K562 (cell line): ENCODE data around the gene SCLY. TPM values are rescaled to one million over a fixed set of nuclear protein-coding genes. Genes with fewer than 3 reads are reported as not detected.
A peak's percentile ranks its signal among the peaks of the same experiment; 100 is the strongest.

Experiments used
- ATAC-seq: fragments of 200-7000 bp; cut with Tn5 transposase; 3 replicates; pipeline ENCODE4 v1.9.1; 2020; ENCODE audit warnings: moderate library complexity
- BruUV-seq: library from RNA; stranded (reverse); fragments of 400-500 nt; replicated peaks from 2 replicates; lab custom pipeline; 2021; lab: Mats Ljungman, UMichigan
- CTCF ChIA-PET: fragments of 300-600 bp; formaldehyde crosslinking; extraction: SDS; loops from one replicate; lab custom pipeline; 2021; ENCODE audit warnings: low intra/inter-chr PET ratio; lab: Yijun Ruan, JAX
- POLR2A ChIA-PET: fragments of 300-600, 350-650 bp; sonication (Branson Sonifier 250); formaldehyde crosslinking; extraction: SDS; loops from one replicate; lab custom pipeline; 2021; ENCODE audit warnings: antibody characterized with exemption, inconsistent platforms; lab: Yijun Ruan, JAX
- DNase-seq, 4 experiments: peaks; one replicate each; pipeline versions ENCODE4 v3.0.0 to v3.0.0-alpha.2; 2011 to 2018; ENCODE audit warnings: low spot score in 3 of 4, mixed read lengths in 3 of 4; ENCODE audit errors: extremely low read depth in 1 of 4
- FAIRE-seq: peaks from 2 replicates; lab custom pipeline; 2011; peaks lifted over from hg19 to GRCh38; lab: Jason Lieb, UNC
- H2AFZ ChIP-seq: 2 replicates; pipeline ENCODE4 v1.6.0; 2011; ENCODE audit warnings: low read depth, low read length, control low read depth, inconsistent platforms
- H3K27ac ChIP-seq: fragments of 200-600 bp; 3 replicates; pipeline ENCODE4 v1.8.0; 2011; ENCODE audit warnings: low read depth, mild to moderate bottlenecking, control low read depth, inconsistent platforms, low read length, moderate library complexity, mixed read lengths; ENCODE audit errors: extremely low read depth
- H3K27me3 ChIP-seq, 2 experiments: fragments of 300-600 bp in 1 of 2; 2 replicates in 1 of 2; 3 replicates in 1 of 2; pipeline versions ENCODE4 v1.6.0 to v1.8.0; 2011; ENCODE audit warnings: inconsistent platforms in 2 of 2, low read length in 2 of 2, mild to moderate bottlenecking in 1 of 2, mixed read lengths in 1 of 2, moderate library complexity in 1 of 2; ENCODE audit not compliant: control insufficient read depth in 2 of 2, insufficient read depth in 2 of 2
- H3K36me3 ChIP-seq: fragments of 300-600 bp; 3 replicates; pipeline ENCODE4 v1.8.0; 2011; ENCODE audit warnings: mild to moderate bottlenecking, low read length, inconsistent platforms; ENCODE audit not compliant: control insufficient read depth, insufficient read depth
- H3K4me1 ChIP-seq, 2 experiments: fragments of 200-600 bp in 1 of 2; replicated peaks in 1 of 2; 2 replicates in 1 of 2; 3 replicates in 1 of 2; pipeline versions ENCODE4 v1.5.1 to v1.8.0; 2011; ENCODE audit warnings: inconsistent platforms in 2 of 2, low read length in 2 of 2, mild to moderate bottlenecking in 1 of 2, mixed read lengths in 1 of 2, moderate library complexity in 1 of 2; ENCODE audit not compliant: control insufficient read depth in 2 of 2, insufficient read depth in 2 of 2
- H3K4me2 ChIP-seq: 2 replicates; pipeline ENCODE4 v1.6.1; 2011; ENCODE audit warnings: low read length, control low read depth, inconsistent platforms, mixed read lengths; ENCODE audit not compliant: insufficient read depth
- H3K4me3 ChIP-seq: fragments of 200-600 bp; sonication (generic), shearing (Covaris generic); 2 replicates; pipeline ENCODE4 v1.5.1; 2016; ENCODE audit warnings: control low read depth, inconsistent platforms
- H3K79me2 ChIP-seq: fragments of 200-600 bp; 3 replicates; pipeline ENCODE4 v1.8.0; 2011; ENCODE audit warnings: low read length, inconsistent platforms; ENCODE audit not compliant: control insufficient read depth, insufficient read depth
- H3K9ac ChIP-seq, 2 experiments: 2 replicates each; pipeline versions ENCODE4 v1.6.0 to v1.6.1; 2011; ENCODE audit warnings: low read depth in 2 of 2, low read length in 2 of 2, control low read depth in 1 of 2, inconsistent platforms in 1 of 2, mild to moderate bottlenecking in 1 of 2, mixed read lengths in 1 of 2; ENCODE audit not compliant: insufficient read depth in 1 of 2
- H3K9me1 ChIP-seq: one replicate; pipeline ENCODE4 v1.6.0; 2011; ENCODE audit warnings: inconsistent platforms, mild to moderate bottlenecking, low read length, moderate library complexity; ENCODE audit not compliant: control insufficient read depth, insufficient read depth
- H3K9me3 ChIP-seq: replicated peaks from 2 replicates; pipeline ENCODE4 v1.5.1; 2011; ENCODE audit warnings: low read depth, low read length, inconsistent platforms; ENCODE audit not compliant: control insufficient read depth, insufficient read depth
- H4K20me1 ChIP-seq: replicated peaks from 2 replicates; pipeline ENCODE4 v1.6.1; 2011; ENCODE audit warnings: low read length, inconsistent platforms, mixed read lengths; ENCODE audit not compliant: control insufficient read depth, insufficient read depth
- CBX8 ChIP-seq: fragments of 200-600 bp; sonication (generic); IDR thresholded peaks from 2 replicates; pipeline ENCODE4 v1.6.1; 2012; ENCODE audit warnings: borderline replicate concordance, mixed run types, low read depth, mild to moderate bottlenecking, moderate library complexity, mixed read lengths, low read length, control low read depth, inconsistent platforms; ENCODE audit not compliant: poor library complexity, severe bottlenecking; ENCODE audit errors: extremely low read depth
- DLX4 ChIP-seq: fragments of 250-450 bp; sonication (Bioruptor Pico); IDR thresholded peaks from 2 replicates; pipeline ENCODE4 v1.6.1; 2021; ENCODE audit warnings: mild to moderate bottlenecking
- NCOA6 ChIP-seq: fragments of 450-650 bp; IDR thresholded peaks from 2 replicates; pipeline ENCODE4 v1.6.1; 2017; ENCODE audit warnings: mild to moderate bottlenecking
- POLR2AphosphoS5 ChIP-seq: IDR thresholded peaks from 2 replicates; pipeline ENCODE4 v1.6.1; 2011; ENCODE audit warnings: mild to moderate bottlenecking, low read depth, low read length, moderate library complexity; ENCODE audit not compliant: control insufficient read depth, insufficient read depth
- ZFP36 ChIP-seq: fragments of 150-350 bp; IDR thresholded peaks from 2 replicates; pipeline ENCODE4 v1.6.1; 2018; ENCODE audit warnings: low read length, low read depth; ENCODE audit not compliant: partially characterized antibody
- ZNF23 ChIP-seq: fragments of 250-450 bp; sonication (Bioruptor Pico); IDR thresholded peaks from 2 replicates; pipeline ENCODE4 v1.4.0; 2020; ENCODE audit warnings: mild to moderate bottlenecking
- WGBS: fragments of 100-300 bp; shearing (Covaris generic); methylation state at CpG from one replicate; pipeline ENCODE4 v1.1.6; 2016; ENCODE audit warnings: low coverage, mixed read lengths; ENCODE audit not compliant: insufficient coverage; ENCODE audit errors: missing lambda C conversion rate; 5-methylcytosine and 5-hydroxymethylcytosine counted together
- in situ Hi-C: fragments of 300-500 bp; cut with MboI; formaldehyde crosslinking; loops from 4 replicates; pipeline ENCODE4 v1.15.0; 2018; ENCODE audit warnings: inconsistent platforms, mixed read lengths
- intact Hi-C: fragments of 100-400 bp; cut with micrococcal nuclease; formaldehyde crosslinking; loops from 2 replicates; pipeline ENCODE4 v1.14.2; 2022
- polyA plus RNA-seq, 8 experiments: library from polyadenylated mRNA; depleted of rRNA in 4 of 8; stranded (reverse) in 5 of 8; unstranded in 3 of 8; fragments of >200 nt; fragmentation: Nextera tagmentation in 2 of 8; fragmentation: Illumina TruSeq in 1 of 8; extraction: Ambion mirVana in 2 of 8; extraction: Trizol in 1 of 8; gene quantifications; 2 replicates each; pipeline versions ENCODE4 v1.2.1 to v1.2.3, GENCODE V29; 2011 to 2014; ENCODE audit warnings: inconsistent platforms in 1 of 8, missing spikeins in 1 of 8
- total RNA-seq, 7 experiments: library from RNA; depleted of rRNA in 6 of 7; stranded (reverse); fragments of >200 nt in 6 of 7; fragmentation: Illumina TruSeq in 2 of 7; extraction: Trizol in 2 of 7; gene quantifications; 2 replicates each; pipeline versions ENCODE4 v1.2.1 to v1.2.3, GENCODE V29; 2011 to 2021; ENCODE audit warnings: low replicate concordance in 1 of 7

SCLY gene
- total and polyA plus RNA-seq, 9 of the 15 experiments (the other 6 are each of a cell fraction or from before 2014, with no cell fraction given), result 2.6 to 32.2 (median 21.1) TPM

- ATAC-seq (no peak), FAIRE-seq (no peak)
- ChIA-PET POLR2A (no interaction called here), CTCF (no interaction called here)
- Histone ChIP-seq H3K27me3 (peaks cover 0 to 5% of the 10 kb centered on the region in 2 experiments; a peak in 2 of 5 replicates), H3K9ac (no peak overlapping the region), H3K4me1 (peaks cover 3 to 52% of the 10 kb centered on the region in 2 experiments; a peak in 4 of 5 replicates), H3K79me2 (no peaks in the 10 kb centered on the region), H3K9me3 (no peaks in the 10 kb centered on the region), H3K4me3 (no peak overlapping the region), H4K20me1 (peaks cover 2% of the 10 kb centered on the region; the same call in 1 of the 2 replicates), H3K4me2 (no peak overlapping the region), H3K9me1 (no peaks in the 10 kb centered on the region)
- BruUV-seq, result no TSS peak
- intact Hi-C loops (no loop called here), in situ Hi-C loops (no loop called here)
- TF ChIP-seq CBX8 (no peak), POLR2AphosphoS5 (no peak), DLX4 (CRISPR knock-in tag) (no peak), ZFP36 (peak; percentile 26)
- TF ChIP-seq, all 486 proteins: peak for 1
- no peak for DNase-seq
- Histone ChIP-seq H3K36me3 (no peaks in the 10 kb centered on the region), H2AFZ (no peak overlapping the region), H3K27ac (no peak overlapping the region)
- WGBS, result 29% methylated on average over 2 of the region's 5 CpGs
These were observed 83.5 kb downstream of the SCLY start for GRCh38 chr2:238144262-238144661.

- Histone ChIP-seq H3K9ac (no peak overlapping the region), H2AFZ (no peak overlapping the region), H3K4me3 (no peak overlapping the region), H3K27ac (no peak overlapping the region), H3K4me1 (peaks cover 0 to 48% of the 10 kb centered on the region in 2 experiments; a peak in 4 of 5 replicates), H3K36me3 (no peaks in the 10 kb centered on the region), H3K4me2 (no peak overlapping the region), H4K20me1 (no peaks in the 10 kb centered on the region), H3K79me2 (no peaks in the 10 kb centered on the region), H3K9me3 (no peaks in the 10 kb centered on the region), H3K27me3 (peaks cover 0 to 5% of the 10 kb centered on the region in 2 experiments; a peak in 2 of 5 replicates), H3K9me1 (no peaks in the 10 kb centered on the region)
- BruUV-seq, result no TSS peak
- 50% methylated on average over 9 of the region's 12 CpGs for WGBS
- ChIA-PET POLR2A (no interaction called here), CTCF (no interaction called here)
- intact Hi-C loops, result no loop called here
- no peak for FAIRE-seq
- no peak for DNase-seq
- TF ChIP-seq ZNF23 (no peak), NCOA6 (no peak)
- ATAC-seq, result no peak
- in situ Hi-C loops, result no loop called here
These were observed 84.2 kb downstream of the SCLY start for GRCh38 chr2:238145046-238145445.
